ENCODE data around the gene BAIAP2.

The BAIAP2 gene

DNA sequence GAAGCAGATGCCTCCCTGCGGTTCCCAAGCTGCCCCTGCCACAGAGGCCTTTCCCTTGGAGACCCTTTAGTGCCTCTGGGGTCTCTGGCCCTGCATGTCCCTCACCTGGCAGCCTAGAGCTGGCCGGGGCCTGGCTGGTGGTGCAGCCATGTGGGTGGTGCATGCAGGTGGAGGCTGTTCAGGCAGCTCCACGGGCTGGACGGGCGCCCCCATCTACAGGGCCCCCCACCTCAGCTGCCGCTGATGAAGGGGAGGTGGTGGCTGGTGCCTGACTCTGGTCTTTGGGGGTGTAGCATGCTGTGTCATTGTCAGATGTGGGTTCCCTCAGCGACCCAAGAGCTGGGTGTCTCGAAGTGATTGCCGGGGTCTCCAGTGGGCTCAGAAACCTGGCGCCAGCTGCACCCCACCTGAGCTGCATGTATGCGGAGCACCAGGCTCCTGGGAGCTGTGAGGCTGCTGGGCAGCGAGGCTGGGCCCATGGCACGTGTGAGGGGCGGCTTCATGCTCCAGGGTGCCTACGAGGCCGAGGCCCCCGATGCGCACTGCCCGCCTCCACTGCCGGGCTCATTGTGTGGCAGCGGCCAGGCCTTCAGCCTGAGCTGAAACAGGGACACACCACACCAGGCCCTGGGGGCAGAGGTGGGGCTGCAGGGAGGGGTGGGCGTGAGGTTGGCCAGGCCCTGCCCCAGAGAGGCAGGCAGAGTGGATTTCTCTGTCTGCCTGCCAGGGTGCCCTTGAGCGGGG is 57.0 kb downstream of the BAIAP2 start:
- no peak for DNase-seq

DNA sequence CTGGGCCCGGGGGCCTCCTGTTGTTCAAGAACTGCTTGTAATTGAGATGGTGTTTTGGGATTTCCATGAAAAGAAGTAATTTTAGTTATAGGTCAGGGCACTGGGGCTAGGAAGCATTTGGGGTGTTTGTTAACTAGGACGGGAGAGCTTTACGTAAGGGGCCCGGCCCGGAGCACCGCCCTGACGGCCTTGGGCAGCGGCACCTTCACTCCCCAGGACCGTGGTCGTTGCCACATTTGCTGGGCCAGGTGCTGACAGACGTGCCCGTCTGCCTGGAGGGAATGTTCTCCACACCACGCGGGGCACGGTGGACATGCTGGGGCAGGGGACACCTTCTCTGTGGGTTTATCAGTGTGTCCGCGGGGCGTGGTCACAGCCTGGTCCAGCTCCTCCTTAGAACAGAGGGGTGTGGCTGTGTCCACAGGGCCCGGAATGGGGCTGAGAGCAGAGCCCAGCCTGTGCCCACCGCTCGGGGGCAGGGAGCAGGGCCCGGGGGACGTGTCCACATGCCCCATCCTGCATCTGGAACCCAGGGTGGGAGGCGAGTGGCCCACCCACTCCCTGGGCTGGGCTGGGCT is 57.7 kb downstream of the BAIAP2 start:
- DNase-seq, result no peak

DNA sequence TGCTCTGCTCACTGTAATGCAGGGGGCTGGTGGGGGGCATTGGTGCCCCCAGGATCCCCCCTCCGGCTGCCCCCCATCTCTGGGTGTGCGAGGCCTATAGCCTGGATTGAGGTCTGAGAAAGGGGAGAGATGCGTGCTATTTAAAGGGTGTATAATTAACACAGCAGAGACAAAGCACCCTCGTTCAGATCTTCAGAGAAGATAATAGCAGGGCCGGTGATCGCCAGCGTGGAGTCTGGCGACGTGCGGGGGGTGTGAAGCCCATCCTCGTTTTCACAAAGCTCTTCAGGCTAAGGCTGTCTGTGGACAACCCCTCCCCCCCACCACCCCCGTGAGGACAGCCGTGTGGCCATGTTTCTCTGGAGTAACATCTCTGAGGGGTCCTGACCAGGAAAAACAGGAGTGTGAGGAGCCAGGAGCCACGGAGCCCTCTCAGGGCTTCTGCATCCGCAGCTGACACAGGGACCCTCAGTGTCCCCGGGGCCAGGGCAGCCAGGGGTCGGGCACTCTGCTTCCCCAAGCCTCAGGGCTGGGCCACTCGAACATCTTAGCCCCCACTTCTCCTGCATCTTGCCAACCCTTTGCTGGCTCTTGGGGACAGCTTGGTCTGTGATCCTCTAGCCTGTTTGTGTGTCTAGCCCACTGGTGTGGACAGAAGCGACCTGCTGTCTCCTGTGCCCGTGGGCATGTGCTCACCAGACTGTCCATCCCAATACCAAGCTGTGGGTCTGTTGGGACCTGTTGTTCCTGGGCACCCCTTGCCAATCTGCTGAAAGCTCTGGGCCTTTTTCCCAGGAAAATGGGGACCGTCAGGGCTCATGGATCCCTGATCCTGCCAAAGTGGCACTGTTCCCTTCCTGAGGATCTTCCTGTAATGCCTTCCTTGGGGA is 58.9 kb downstream of the BAIAP2 start:
- no peak for DNase-seq

DNA sequence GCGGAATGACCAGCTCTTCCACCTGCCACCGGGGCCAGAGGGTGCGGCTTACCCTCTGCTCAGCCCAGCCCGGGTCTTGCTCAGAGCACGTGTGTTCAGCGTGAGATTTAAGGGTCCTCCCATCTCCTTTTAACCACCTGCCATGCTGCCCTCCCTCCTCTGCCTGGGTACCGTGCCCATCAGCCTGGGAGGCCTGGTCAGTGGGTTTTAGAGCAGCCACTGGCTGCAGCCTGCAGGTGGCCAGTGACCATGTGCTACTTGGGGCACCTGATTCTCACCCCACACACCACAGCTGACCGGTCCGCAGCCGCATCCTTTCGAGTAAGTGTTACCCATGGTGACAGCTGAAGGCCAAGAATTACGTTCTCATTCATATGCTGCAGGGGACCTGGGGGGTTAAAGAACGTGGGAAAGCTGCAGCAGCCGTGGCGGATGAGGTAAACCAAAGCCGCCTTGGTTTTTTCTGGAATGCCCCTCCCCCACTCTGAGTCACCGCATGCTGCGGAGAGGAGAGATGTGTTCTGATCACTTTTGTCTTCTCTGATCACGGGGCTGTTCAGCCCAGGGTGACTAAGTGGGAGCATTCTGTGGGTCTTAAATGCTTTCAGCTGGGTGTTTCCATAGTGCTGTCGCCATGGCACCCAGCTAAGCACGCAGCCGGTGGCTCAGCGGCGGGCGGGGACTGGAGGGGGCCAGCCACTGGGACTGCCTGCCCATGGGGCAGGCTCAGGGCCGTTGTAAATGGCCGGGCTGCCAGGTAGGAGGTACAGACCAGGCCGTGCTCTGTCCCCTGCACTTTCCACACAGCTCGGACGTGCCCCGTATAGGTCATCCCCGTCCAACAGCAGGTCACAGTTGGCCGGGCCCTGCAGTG is 59.8 kb downstream of the BAIAP2 start:
- peak; percentile 51 to 67 for DNase-seq

DNA sequence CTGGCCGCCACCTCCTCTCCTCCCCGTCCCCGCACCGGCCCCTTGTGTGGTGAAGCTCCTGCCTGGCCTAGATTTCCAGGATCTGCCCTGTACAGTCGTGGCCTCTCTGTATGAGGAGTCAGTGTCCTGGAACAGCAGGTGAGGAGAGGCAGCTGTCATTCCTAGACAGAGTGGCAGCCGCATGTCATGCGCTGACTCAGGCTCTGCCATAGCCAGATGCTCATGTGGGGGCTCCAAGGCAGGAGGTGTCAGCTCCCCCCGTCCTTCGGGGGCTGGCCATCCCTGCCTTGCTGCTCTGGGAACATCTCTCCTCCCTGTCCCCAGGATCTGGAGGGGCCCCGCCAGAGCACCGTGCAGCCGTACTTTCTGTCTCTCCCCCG is 60.4 kb downstream of the BAIAP2 start:
- DNase-seq, result no peak

DNA sequence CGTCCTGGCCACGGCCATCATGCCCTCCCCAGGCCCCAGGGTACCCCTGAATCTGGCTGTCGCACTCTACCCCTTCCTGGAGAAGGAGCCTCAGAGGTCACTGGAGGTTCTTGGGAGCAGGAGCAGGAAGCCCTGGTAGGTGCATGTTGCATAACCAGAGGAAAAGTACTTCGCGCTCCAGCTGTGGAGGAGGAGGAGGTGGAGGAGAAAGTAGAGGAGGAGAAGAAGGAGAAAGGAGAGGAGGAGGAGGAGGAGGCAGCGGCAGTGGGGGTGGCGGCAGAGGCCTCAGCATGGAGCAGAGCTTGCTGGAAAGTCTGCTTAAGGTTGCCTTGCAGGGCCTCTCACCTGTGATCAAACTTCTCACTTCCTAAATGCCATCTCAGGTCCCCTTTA is 61.8 kb downstream of the BAIAP2 start:
- no peak for DNase-seq

DNA sequence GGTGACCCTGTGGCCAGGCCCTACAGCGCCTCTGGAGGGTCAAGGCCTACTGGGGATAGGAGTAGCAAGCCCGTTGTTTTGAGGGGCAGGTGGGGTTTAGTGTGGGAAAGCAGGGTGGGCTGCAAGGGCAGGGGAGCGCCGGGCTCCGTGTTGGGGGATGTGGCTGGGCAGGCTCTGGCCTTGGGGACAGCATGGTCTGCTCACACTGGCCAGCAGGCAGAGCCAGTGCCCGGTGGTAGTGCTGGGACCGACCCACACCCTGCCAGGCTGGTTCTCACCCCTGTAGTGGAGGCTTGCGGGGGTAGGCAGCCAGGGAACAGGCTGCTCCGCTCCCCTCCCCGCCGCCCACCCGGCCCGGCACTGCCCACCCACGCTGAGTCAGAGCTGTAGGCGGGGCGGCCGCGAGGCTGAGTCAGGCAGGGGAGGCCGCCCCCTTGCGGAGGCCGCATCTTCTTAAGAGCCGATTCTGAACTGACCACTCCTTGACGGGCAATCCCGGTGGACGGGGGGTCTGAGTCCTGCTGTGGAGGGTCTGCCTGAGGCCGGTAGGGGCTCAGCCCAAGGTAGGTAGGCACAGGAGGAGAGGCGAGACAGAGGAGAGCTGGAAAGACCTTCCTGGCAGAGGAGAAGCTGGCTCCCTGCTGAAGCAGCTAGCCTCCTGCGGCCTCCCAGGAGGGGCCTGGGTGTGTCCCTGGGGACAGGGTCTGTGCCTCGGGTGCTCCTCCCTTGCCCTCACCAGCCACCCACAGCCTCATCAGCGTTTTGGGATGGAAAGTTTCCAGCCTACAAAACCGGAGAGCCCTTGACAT is 62.4 kb downstream of the BAIAP2 start:
- peak in 1 of 2 donors; percentile 61 for DNase-seq

DNA sequence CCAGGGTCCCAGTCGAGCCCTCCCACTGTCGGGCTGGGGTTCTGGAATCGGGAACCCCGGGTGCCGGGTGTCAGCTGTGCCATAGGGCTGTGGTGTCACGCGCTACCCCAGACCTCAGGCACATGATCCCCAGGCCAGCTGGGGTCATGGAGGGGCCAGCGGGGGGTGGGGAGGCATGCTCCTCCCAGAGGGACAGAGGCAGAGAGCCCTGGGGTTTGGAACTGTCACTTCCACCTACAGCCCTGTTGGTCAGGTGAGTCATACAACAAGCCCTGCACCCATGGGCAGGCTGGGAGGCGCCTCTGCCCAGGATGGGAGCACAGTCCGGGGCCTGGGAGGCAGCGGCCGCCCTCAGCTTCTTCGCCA is 63.0 kb downstream of the BAIAP2 start:
- no peak for DNase-seq

DNA sequence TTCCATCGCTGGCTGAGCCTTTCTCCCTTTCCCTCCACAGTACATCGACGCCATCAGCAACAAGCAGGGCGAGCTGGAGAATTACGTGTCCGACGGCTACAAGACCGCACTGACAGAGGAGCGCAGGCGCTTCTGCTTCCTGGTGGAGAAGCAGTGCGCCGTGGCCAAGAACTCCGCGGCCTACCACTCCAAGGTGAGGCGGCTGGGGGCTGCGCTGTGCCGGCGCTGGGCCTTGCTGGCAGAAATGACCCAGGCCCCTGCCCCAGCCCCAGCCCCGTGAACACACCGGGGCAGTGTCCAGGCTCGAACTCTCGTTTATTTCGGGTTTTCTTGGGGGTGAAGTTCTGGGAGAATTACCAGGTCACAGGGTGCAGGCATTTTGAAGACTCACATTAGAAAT is 64.9 kb downstream of the BAIAP2 start:
- no peak for DNase-seq

DNA sequence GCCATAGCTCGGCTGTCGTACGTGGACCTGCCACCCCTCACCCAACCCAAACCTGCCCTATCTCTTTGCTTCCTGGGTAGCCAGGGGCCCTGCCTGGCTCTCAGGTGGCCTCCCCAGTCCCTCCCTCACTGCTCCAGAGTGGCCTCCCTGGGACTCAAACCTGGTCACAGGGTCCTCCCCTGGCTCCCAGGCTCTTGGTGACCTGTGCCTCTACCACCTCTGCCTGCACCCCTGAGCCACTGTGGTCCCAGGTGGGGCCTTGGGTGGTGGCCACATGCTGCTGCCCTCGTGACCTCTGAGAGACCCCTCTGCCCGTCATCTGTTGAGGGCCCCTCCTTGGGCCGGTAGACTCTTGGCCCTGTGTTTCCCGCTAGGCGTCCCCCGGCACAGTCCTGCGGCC is 65.7 kb downstream of the BAIAP2 start:
- DNase-seq, result no peak

DNA sequence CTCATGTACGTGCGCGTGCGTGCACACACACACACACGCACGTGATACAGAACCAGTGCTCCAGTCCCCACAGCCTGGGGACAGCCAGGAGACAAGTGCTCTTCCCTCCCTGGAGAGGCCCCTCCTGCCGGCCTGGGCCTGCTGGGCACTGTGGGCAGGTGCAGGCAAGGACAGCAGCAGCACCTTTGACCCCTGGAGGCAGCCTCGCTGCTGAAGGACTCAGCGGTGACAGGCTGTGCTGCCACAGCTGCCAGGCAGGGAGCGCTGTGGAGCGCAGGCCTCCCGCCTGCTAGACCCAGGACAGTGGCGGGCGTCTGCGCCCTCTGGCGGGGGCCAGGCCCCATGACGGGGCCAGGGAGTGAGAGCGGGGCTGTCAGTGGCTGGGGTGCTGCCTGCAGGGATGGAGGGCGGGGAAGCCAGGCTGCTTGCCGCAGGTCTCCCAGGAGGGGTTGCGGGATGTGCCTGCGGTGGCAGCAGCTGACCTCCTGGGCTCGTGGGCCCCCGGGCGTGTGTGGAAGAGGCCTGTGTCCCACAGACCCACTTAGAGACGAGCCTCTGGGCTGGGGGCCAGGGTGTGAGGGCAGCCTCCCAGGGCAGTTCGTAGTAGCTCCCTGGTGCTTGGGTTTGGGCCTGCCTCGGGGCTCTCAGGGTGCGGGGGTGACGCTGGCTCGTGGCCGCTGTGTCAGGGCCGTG is 66.8 kb downstream of the BAIAP2 start:
- peak; percentile 40 to 71 for DNase-seq

DNA sequence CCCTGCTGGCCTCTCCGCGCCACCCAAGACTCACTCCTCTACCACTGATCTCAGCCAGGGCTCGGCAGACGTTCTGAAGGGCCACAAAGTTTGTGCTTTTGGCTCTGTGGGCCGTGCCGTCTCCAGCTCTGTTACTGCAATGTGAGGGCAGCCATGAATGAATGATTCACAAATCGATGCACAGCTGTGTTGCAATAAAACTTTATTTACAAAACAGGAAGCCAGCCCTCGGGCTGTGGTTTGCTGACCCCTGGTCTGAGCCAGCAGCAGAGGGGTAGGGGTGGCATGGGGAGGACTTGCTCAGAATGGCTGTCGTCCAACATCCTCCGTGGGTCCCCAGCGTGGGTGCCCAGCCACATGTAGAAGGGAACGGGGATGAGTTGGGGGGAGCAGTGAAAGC is 67.4 kb downstream of the BAIAP2 start:
- DNase-seq, result no peak

DNA sequence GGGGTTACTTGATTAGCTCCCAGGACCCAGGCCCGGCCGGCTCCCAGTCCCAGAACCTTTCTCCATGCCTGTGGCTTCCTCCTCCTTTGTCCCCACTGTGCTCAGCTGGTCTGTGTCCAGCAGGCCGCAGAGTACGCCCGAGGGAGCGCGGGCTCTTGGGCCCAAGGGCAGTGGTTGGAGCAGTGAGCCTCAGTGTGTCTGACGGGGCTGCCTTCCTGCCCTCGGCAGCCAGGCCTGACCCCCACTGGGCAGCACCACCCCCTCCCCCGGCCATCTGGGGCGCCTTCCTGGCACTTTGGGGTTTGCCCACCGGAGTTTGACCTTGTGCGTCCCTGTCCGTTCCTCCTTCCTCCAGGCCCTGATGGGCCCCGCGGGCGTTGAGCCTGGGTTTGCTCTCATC is 67.9 kb downstream of the BAIAP2 start:
- no peak for DNase-seq

DNA sequence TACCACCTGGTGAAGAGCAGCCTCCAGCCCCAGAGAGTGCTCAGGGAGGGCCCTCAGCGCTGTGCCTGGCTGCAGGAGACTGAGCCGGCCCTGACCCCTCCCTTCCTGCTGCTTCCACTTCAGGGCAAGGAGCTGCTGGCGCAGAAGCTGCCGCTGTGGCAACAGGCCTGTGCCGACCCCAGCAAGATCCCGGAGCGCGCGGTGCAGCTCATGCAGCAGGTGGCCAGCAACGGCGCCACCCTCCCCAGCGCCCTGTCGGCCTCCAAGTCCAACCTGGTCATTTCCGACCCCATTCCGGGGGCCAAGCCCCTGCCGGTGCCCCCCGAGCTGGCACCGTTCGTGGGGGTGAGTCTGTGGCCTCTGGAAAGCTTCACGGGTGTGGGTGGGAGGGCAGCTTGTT is 68.4 kb downstream of the BAIAP2 start:
- no peak for DNase-seq

DNA sequence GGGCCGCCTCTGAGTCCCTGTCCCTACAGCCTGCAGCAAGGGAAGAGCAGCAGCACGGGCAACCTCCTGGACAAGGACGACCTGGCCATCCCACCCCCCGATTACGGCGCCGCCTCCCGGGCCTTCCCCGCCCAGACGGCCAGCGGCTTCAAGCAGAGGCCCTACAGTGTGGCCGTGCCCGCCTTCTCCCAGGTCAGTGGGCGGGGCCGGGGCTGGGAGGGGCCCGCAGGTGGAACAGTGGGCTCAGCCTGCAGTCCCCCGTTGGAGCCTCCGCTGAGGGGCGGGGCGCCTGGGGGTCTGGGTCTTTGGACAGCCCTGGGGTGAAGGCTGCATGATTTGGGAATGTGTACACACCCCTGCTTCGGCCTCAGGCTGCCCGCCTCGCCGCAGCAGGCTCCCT is 71.8 kb downstream of the BAIAP2 start:
- no peak for DNase-seq

DNA sequence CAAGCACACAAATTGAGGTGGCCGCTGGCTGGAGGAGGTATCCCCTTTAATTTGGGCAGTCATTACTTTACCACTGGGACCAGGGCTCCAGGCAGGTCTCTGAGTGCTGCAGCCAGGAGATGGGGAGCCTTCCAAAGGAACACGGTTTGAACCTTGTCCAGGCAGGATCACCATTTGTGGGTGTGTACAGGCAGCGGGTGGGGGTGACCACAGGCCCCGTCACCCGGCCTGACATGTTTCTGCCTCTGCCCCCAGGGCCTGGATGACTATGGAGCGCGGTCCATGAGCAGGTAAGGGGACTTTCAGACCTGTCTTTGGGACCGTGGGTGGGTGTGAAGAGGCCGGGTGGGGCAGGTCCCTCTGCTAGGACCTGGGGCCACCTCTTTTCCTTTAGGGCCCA is 73.3 kb downstream of the BAIAP2 start:
- DNase-seq, result no peak

DNA sequence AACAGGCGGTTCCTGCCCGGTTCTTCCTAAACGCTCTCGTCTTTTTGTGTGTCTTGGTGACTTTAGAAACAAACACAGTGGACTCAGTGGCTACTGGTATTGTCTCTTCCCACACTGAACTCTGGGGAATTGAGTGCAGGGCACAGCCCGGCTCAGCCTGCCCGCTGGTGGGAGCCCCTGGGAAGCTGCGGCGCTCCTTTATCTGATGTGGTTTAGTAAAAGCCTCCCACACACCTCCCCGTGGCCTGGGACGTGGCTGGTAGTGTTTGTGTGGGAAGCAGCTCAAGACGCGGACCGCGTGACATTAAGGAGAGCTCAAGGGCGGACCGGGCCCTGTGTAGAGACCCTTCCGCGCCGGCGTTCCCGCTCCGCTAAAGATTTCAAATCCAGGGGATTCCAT is 75.0 kb downstream of the BAIAP2 start:
- DNase-seq, result no peak

DNA sequence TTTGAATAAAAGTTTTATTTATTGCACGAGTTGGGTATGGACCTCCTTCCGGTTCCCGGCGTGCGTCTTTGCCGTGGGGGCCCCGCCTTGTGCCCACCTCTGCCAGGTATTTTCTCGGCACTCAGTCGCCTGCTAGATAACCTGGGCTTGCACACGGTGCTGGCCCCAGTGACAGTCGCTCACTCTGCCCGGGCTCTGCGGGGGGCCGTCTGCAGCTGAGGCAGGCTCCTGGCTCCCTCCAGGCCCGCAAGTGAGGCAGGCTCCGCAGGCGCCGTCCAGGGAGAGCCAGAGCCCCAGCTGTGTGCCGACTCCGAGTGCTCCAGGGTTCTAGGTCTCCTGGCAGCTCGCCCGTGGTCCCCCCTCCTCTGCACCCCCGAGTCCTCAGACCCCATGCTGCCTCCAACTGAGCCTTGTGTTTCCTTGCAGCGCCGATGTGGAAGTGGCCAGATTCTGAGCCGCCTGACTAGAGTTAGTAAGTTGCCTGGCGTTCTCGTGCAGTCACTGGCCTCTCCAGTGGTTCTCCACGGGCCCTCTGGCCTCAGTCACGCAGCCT is 75.6 kb downstream of the BAIAP2 start:
- no peak for DNase-seq

DNA sequence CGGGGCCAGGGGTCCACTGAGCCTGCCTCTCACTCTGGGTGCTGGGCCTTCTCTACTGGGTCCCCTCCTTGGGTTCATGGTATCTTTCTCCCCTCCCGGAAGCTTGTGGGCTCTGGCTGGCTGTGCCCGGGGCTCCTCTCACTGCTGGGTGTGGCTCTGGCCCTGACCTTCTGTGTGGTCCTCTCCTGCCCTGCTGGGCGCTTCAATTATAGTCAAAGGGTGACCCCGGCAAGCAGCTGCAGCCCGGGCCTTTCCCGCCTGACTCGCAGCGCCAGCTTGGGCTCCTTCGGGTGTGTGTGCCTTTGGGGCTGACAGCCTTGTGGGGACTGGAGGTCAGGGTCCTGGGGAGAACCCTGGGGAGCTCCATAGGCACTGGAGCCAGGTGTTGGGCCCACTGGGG is 76.1 kb downstream of the BAIAP2 start:
- no peak for DNase-seq

DNA sequence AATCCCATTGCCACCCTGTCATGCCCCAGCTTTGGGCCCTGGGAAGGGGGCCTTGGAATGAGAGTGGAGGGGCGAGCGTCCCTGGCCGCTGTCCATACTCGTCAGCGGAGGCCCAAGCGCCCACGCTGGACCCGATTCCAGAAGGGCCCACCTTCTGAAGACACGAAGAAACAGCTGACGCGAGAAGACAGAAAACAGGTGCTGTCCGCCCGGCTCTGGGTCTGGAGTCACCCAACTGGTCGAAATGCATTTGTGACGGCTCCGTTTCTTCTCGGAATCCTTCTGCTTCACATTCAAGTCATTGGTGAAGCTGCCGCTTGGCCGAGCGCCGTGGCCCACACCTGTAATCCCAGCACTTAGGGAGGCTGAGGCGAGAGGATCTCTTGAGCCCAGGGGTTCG is 77.5 kb downstream of the BAIAP2 start:
- no peak for DNase-seq

DNA sequence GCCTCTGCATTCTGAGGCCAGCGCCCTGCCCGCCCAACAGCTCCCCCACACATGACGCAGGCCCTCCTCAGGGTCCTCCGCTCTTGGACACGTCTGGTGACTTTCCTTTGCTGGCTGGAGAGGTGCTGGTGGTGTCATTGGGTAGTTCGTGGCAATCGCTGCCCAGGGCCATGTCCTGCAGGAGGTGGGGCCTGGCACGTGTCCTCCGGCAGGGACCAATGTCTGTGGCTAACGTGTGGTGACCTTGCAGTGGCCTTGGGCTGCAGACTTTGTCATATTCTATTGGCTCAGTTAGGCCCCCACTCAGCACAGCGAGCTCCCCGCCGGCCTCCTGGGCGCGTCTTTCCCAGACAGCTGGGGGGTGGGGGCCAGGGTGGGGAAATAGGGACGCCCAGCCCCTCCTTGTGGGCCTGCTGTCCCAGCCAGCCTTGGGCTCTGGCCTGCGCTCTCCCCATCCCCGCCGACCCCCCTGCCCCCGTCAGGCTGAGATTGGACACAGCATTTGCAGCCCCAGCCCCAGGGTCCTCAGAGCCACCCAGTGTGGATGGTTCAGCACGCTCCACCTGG is 78.3 kb downstream of the BAIAP2 start:
- no peak for DNase-seq

Data from hippocampal formation (tissue), 2 donors.